Measurements from ENCODE around the gene PCDHGA9.
"Not testable (repeated sequence)": the region's sequence is repeated elsewhere in the genome, so short reads cannot be mapped to it uniquely, and the experiment has no call there.

PCDHGA9 gene

GRCh38 chr5:141389153-141390042, 13.2 kb upstream of the PCDHGA9 start:
- DNase-seq (ENCODE audit: low read depth) = no peak
- TF ChIP-seq MYC (IDR thresholded peaks at IDR 0.05; ENCODE audit: low read depth, low read length) = no peak
- TF ChIP-seq POLR2A (IDR thresholded peaks at IDR 0.05; ENCODE audit: extremely low read depth, insufficient read length) = no peak
- no peak for TF ChIP-seq CTCF (IDR thresholded peaks at IDR 0.05; ENCODE audit: low read depth, low read length)
- TF ChIP-seq MAX (IDR thresholded peaks at IDR 0.05; ENCODE audit: low read depth, low read length) = no peak
- no peak overlapping the region for H3K4me3 ChIP-seq (ENCODE audit: low read depth, low read length)

- DNase-seq (ENCODE audit: low read depth) = peak; percentile 29
- TF ChIP-seq CTCF (IDR thresholded peaks at IDR 0.05; ENCODE audit: low read depth, low read length) = no peak
- no peak for TF ChIP-seq POLR2A (IDR thresholded peaks at IDR 0.05; ENCODE audit: extremely low read depth, insufficient read length)
- H3K4me3 ChIP-seq (ENCODE audit: low read depth, low read length) = no peak within 1 kb of the TSS
These were observed 10.0 kb upstream of the PCDHGA9 start, which contains the start of gene PCDHGA8 for GRCh38 chr5:141392429-141393198. PCDHGA8 (plus strand) TSS chr5:141392633; CDS start chr5:141392814, 181 bp downstream.

GRCh38 chr5:141393267-141393666, 9.3 kb upstream of the PCDHGA9 start:
- no peak overlapping the region for H3K4me3 ChIP-seq (ENCODE audit: low read depth, low read length)
- DNase-seq (ENCODE audit: low read depth) = no peak
- TF ChIP-seq CTCF (IDR thresholded peaks at IDR 0.05; ENCODE audit: low read depth, low read length) = no peak

GRCh38 chr5:141394401-141395187, 8.0 kb upstream of the PCDHGA9 start:
- not testable (repeated sequence) for DNase-seq (ENCODE audit: low read depth); H3K4me3 ChIP-seq (ENCODE audit: low read depth, low read length)

- peak; percentile 63 for DNase-seq (ENCODE audit: low read depth)
- peak; percentile 58 for TF ChIP-seq CTCF (IDR thresholded peaks at IDR 0.05; ENCODE audit: low read depth, low read length)
- peak within 1 kb of the TSS; percentile 57 for H3K4me3 ChIP-seq (ENCODE audit: low read depth, low read length)
These were observed 4.6 kb upstream of the PCDHGA9 start, which contains the start of gene PCDHGB5 for GRCh38 chr5:141397756-141398551. PCDHGB5 (plus strand) TSS chr5:141397947; CDS start chr5:141398128, 181 bp downstream.

- no peak overlapping the region for H3K4me3 ChIP-seq (ENCODE audit: low read depth, low read length)
- TF ChIP-seq POLR2A (IDR thresholded peaks at IDR 0.05; ENCODE audit: extremely low read depth, insufficient read length) (no peak), CTCF (IDR thresholded peaks at IDR 0.05; ENCODE audit: low read depth, low read length) (no peak), MAX (IDR thresholded peaks at IDR 0.05; ENCODE audit: low read depth, low read length) (no peak), MYC (IDR thresholded peaks at IDR 0.05; ENCODE audit: low read depth, low read length) (no peak)
- no peak for DNase-seq (ENCODE audit: low read depth)
These were observed 4.0 kb upstream of the PCDHGA9 start for GRCh38 chr5:141398608-141399007.

All from NB4 (cell line).